SK-N-SH treated with all-trans-retinoic acid at 6 μM for 48 hours (cell line): Measurements from ENCODE around the gene INPP4B.

Experiments used
- ATAC-seq: fragments of 200-7000 bp; cut with Tn5 transposase; 3 replicates; pipeline ENCODE4 v1.9.1; 2020; ENCODE audit warnings: mild to moderate bottlenecking, moderate library complexity
- ARNTL ChIP-seq: fragments of 450-650 bp; formaldehyde crosslinking; IDR thresholded peaks from 2 replicates; pipeline ENCODE4 v1.5.0; 2020; ENCODE audit warnings: low read depth, mild to moderate bottlenecking, moderate library complexity, borderline replicate concordance
- BACH2 ChIP-seq: fragments of 250-450 bp; sonication (Bioruptor Pico); IDR thresholded peaks from 2 replicates; pipeline ENCODE4 v1.9.0; 2021; ENCODE audit warnings: mild to moderate bottlenecking, borderline replicate concordance
- CSDC2 ChIP-seq: fragments of 250-450 bp; sonication (Bioruptor Pico); IDR thresholded peaks from 2 replicates; pipeline ENCODE4 v1.5.0; 2020; ENCODE audit warnings: mild to moderate bottlenecking, moderate library complexity
- ESRRG ChIP-seq: fragments of 250-450 bp; sonication (Bioruptor Pico); IDR thresholded peaks from 2 replicates; pipeline ENCODE4 v1.6.1; 2021; ENCODE audit warnings: mild to moderate bottlenecking
- GLIS3 ChIP-seq: fragments of 250-450 bp; sonication (Bioruptor Pico); IDR thresholded peaks from 2 replicates; pipeline ENCODE4 v1.5.0; 2020; ENCODE audit warnings: mild to moderate bottlenecking, moderate library complexity
- OSR1 ChIP-seq: fragments of 250-450 bp; sonication (Bioruptor Pico); IDR thresholded peaks from 2 replicates; pipeline ENCODE4 v1.8.0; 2022; ENCODE audit warnings: moderate library complexity, mild to moderate bottlenecking, inconsistent platforms
- PATZ1 ChIP-seq: fragments of 250-450 bp; sonication (Bioruptor Pico); IDR thresholded peaks from 2 replicates; pipeline ENCODE4 v1.8.0; 2020; ENCODE audit warnings: mild to moderate bottlenecking, moderate library complexity, borderline replicate concordance
- PPARA ChIP-seq: fragments of 250-450 bp; sonication (Bioruptor Pico); IDR thresholded peaks from 2 replicates; pipeline ENCODE4 v1.5.0; 2020; ENCODE audit warnings: mild to moderate bottlenecking, borderline replicate concordance
- RARB ChIP-seq: fragments of 250-450 bp; sonication (Bioruptor Pico); IDR thresholded peaks from 2 replicates; pipeline ENCODE4 v1.8.0; 2021; ENCODE audit warnings: mild to moderate bottlenecking, moderate library complexity
- SNAI2 ChIP-seq: fragments of 250-450 bp; sonication (Bioruptor Pico); IDR thresholded peaks from 2 replicates; pipeline ENCODE4 v1.5.0; 2020; ENCODE audit warnings: mild to moderate bottlenecking, moderate library complexity
- TCF4 ChIP-seq: fragments of 250-450 bp; sonication (Bioruptor Pico); IDR thresholded peaks from 2 replicates; pipeline ENCODE4 v1.8.0; 2021; ENCODE audit warnings: mild to moderate bottlenecking, moderate library complexity, borderline replicate concordance
- TOX ChIP-seq: fragments of 250-450 bp; sonication (Bioruptor Pico); IDR thresholded peaks from 2 replicates; pipeline ENCODE4 v1.8.0; 2021; ENCODE audit warnings: mild to moderate bottlenecking, moderate library complexity, borderline replicate concordance
- ZC3H10 ChIP-seq: fragments of 250-450 bp; sonication (Bioruptor Pico); IDR thresholded peaks from 2 replicates; pipeline ENCODE4 v1.5.1; 2021; ENCODE audit warnings: mild to moderate bottlenecking, moderate library complexity
- ZFP3 ChIP-seq: fragments of 250-450 bp; sonication (Bioruptor Pico); IDR thresholded peaks from 2 replicates; pipeline ENCODE4 v1.5.0; 2020; ENCODE audit warnings: mild to moderate bottlenecking, moderate library complexity
- ZNF565 ChIP-seq: fragments of 450-650 bp; formaldehyde crosslinking; conservative IDR thresholded peaks from 2 replicates; pipeline ENCODE4 v1.5.0; 2020; ENCODE audit warnings: low read depth, mild to moderate bottlenecking, moderate library complexity
- ZNF70 ChIP-seq: fragments of 450-650 bp; formaldehyde crosslinking; IDR thresholded peaks from 2 replicates; pipeline ENCODE4 v1.5.0; 2020; ENCODE audit warnings: mild to moderate bottlenecking, moderate library complexity
- ZNF8 ChIP-seq: fragments of 450-650 bp; formaldehyde crosslinking; IDR thresholded peaks from 2 replicates; pipeline ENCODE4 v1.5.0; 2020; ENCODE audit warnings: mild to moderate bottlenecking, moderate library complexity
- TF ChIP-seq, protein P1 (sequence below): fragments of 250-450 bp; sonication (Bioruptor Pico); IDR thresholded peaks from 2 replicates; pipeline ENCODE4 v1.8.0; 2021; ENCODE audit warnings: low read depth, mild to moderate bottlenecking, moderate library complexity, borderline replicate concordance
- TF ChIP-seq, protein P2 (sequence below): fragments of 250-450 bp; sonication (Bioruptor Pico); IDR thresholded peaks from 2 replicates; pipeline ENCODE4 v1.5.1; 2021; ENCODE audit warnings: mild to moderate bottlenecking, moderate library complexity

The INPP4B gene

DNA sequence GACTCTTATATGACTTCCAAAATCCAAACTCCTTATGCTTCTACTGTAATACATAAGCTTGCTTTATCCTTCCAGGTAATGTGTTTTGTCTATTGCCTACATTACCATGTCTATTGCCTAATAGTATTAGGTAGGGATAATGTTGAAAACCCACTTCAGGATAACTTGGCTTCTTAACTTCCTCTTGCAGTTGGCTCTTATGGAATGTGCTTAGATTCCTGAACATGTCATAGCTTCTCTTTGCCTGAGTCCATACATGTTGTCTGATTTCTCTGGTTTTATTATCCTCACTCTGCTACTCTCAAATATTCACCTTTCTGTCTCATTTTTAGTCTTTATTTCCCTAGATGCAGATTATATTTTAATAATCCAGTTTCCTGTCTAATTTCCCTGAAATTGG, 609.8 kb downstream of the INPP4B start:
- TF ChIP-seq RARB (CRISPR knock-in tag) (no peak), ZFP3 (CRISPR knock-in tag) (no peak), ZC3H10 (no peak), GLIS3 (CRISPR knock-in tag) (no peak), SNAI2 (CRISPR knock-in tag) (no peak), ZNF565 (CRISPR knock-in tag) (no peak), TOX (no peak), OSR1 (CRISPR knock-in tag) (no peak), ZNF8 (no peak)
- TF ChIP-seq, protein P1, sequence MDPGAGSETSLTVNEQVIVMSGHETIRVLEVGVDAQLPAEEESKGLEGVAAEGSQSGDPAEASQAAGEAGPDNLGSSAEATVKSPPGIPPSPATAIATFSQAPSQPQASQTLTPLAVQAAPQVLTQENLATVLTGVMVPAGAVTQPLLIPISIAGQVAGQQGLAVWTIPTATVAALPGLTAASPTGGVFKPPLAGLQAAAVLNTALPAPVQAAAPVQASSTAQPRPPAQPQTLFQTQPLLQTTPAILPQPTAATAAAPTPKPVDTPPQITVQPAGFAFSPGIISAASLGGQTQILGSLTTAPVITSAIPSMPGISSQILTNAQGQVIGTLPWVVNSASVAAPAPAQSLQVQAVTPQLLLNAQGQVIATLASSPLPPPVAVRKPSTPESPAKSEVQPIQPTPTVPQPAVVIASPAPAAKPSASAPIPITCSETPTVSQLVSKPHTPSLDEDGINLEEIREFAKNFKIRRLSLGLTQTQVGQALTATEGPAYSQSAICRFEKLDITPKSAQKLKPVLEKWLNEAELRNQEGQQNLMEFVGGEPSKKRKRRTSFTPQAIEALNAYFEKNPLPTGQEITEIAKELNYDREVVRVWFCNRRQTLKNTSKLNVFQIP (CRISPR knock-in tag) = no peak
- no peak for ATAC-seq

GRCh38 chr4:142231787-142232186, 614.3 kb downstream of the INPP4B start:
- TF ChIP-seq PPARA (CRISPR knock-in tag) = no peak
- TF ChIP-seq ZC3H10 = no peak
- TF ChIP-seq CSDC2 (CRISPR knock-in tag) = no peak
- TF ChIP-seq ZFP3 (CRISPR knock-in tag) = no peak
- TF ChIP-seq ESRRG (CRISPR knock-in tag) = no peak
- TF ChIP-seq, protein P1 (CRISPR knock-in tag) = no peak
- TF ChIP-seq BACH2 (CRISPR knock-in tag) = no peak
- no peak for TF ChIP-seq SNAI2 (CRISPR knock-in tag)
- no peak for TF ChIP-seq RARB (CRISPR knock-in tag)
- TF ChIP-seq OSR1 (CRISPR knock-in tag) = no peak
- TF ChIP-seq, protein P2, sequence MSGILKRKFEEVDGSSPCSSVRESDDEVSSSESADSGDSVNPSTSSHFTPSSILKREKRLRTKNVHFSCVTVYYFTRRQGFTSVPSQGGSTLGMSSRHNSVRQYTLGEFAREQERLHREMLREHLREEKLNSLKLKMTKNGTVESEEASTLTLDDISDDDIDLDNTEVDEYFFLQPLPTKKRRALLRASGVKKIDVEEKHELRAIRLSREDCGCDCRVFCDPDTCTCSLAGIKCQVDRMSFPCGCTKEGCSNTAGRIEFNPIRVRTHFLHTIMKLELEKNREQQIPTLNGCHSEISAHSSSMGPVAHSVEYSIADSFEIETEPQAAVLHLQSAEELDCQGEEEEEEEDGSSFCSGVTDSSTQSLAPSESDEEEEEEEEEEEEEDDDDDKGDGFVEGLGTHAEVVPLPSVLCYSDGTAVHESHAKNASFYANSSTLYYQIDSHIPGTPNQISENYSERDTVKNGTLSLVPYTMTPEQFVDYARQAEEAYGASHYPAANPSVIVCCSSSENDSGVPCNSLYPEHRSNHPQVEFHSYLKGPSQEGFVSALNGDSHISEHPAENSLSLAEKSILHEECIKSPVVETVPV (CRISPR knock-in tag) = no peak
- no peak for TF ChIP-seq ZNF565 (CRISPR knock-in tag)
- no peak for ATAC-seq

DNA sequence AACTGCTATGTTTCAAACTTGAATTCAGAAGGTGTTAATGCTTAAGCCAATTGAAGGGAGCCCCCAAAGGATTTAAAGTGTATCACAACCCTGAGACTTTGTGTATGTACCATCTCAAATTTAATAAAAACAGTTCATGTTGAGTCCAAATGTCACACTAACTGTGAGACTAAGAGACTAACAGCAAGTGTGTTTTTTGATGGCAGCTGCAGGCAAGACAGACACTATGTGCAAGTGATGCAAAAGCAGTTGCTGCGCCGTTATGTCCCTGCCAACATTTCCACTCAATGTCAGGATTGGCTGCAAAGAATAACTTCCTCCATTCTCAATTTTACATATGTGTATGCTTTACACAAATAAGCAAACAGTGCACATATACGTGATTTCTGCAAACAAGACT, 615.1 kb downstream of the INPP4B start:
- no peak for ATAC-seq
- TF ChIP-seq PATZ1 (CRISPR knock-in tag) = no peak
- TF ChIP-seq TCF4 (CRISPR knock-in tag) = no peak
- TF ChIP-seq ZNF8 = no peak
- no peak for TF ChIP-seq GLIS3 (CRISPR knock-in tag)
- no peak for TF ChIP-seq ZC3H10
- no peak for TF ChIP-seq ARNTL (CRISPR knock-in tag)
- no peak for TF ChIP-seq ZNF565 (CRISPR knock-in tag)
- TF ChIP-seq SNAI2 (CRISPR knock-in tag) = no peak

GRCh38 chr4:142226014-142226413, 620.1 kb downstream of the INPP4B start:
- TF ChIP-seq ZFP3 (CRISPR knock-in tag) (no peak), PATZ1 (CRISPR knock-in tag) (no peak), ZNF70 (no peak), ESRRG (CRISPR knock-in tag) (no peak), RARB (CRISPR knock-in tag) (no peak), BACH2 (CRISPR knock-in tag) (no peak), ZNF8 (no peak), CSDC2 (CRISPR knock-in tag) (no peak)
- TF ChIP-seq, protein P1 (CRISPR knock-in tag) = no peak
- ATAC-seq = no peak
